Endodermal cell (in vitro differentiated cells): ENCODE data around the gene CHCHD4. TPM values are rescaled to one million over a fixed set of nuclear protein-coding genes. Genes with fewer than 3 reads are reported as not detected.

Source experiments
- DNase-seq: peaks from one replicate; pipeline ENCODE4 v3.0.0-alpha.2; 2017
- H3K27ac ChIP-seq: 2 replicates; pipeline ENCODE4 v1.5.1; 2013; ENCODE audit warnings: mild to moderate bottlenecking, low read depth, low read length, moderate library complexity
- H3K27me3 ChIP-seq: 2 replicates; pipeline ENCODE4 v1.6.1; 2013; ENCODE audit warnings: mild to moderate bottlenecking, low read length, moderate library complexity; ENCODE audit not compliant: insufficient read depth, control insufficient read depth, poor library complexity, severe bottlenecking
- H3K36me3 ChIP-seq: 2 replicates; pipeline ENCODE4 v1.7.0; 2013; ENCODE audit warnings: mild to moderate bottlenecking, low read length, moderate library complexity; ENCODE audit not compliant: control insufficient read depth, insufficient read depth
- H3K4me1 ChIP-seq: one replicate; pipeline ENCODE4 v1.7.0; 2013; ENCODE audit warnings: low read length; ENCODE audit not compliant: control insufficient read depth, insufficient read depth
- H3K4me3 ChIP-seq: 2 replicates; pipeline ENCODE4 v1.5.1; 2013; ENCODE audit warnings: mild to moderate bottlenecking, low read length, moderate library complexity
- H3K9ac ChIP-seq: 2 replicates; pipeline ENCODE4 v1.6.1; 2013; ENCODE audit warnings: mild to moderate bottlenecking, low read length, moderate library complexity; ENCODE audit not compliant: poor library complexity, severe bottlenecking; ENCODE audit errors: extremely low read depth
- H3K9me3 ChIP-seq: 2 replicates; pipeline ENCODE4 v1.6.1; 2013; ENCODE audit warnings: mild to moderate bottlenecking, low read length, moderate library complexity; ENCODE audit not compliant: control insufficient read depth
- H3K27ac Mint-ChIP-seq: 2 replicates; pipeline ENCODE4 v1.8.0; 2020; ENCODE audit warnings: mixed read lengths
- H3K27me3 Mint-ChIP-seq: 2 replicates; pipeline ENCODE4 v1.8.0; 2021; ENCODE audit warnings: mild to moderate bottlenecking, mixed read lengths; ENCODE audit not compliant: insufficient read depth
- H3K36me3 Mint-ChIP-seq: 2 replicates; pipeline ENCODE4 v1.8.0; 2020; ENCODE audit warnings: low read depth, mixed read lengths
- H3K4me1 Mint-ChIP-seq: 2 replicates; pipeline ENCODE4 v1.8.0; 2020; ENCODE audit warnings: mixed read lengths
- H3K4me3 Mint-ChIP-seq: 2 replicates; pipeline ENCODE4 v1.8.0; 2020; ENCODE audit warnings: mild to moderate bottlenecking, moderate library complexity, mixed read lengths
- H3K9me3 Mint-ChIP-seq: 2 replicates; pipeline ENCODE4 v1.8.0; 2020; ENCODE audit warnings: mild to moderate bottlenecking, mixed read lengths
- CTCF ChIP-seq: fragments of 200-600 bp; sonication (generic); conservative IDR thresholded peaks from 2 replicates; pipeline ENCODE4 v1.5.0; 2021; ENCODE audit warnings: antibody characterized with exemption, mild to moderate bottlenecking
- WGBS, 2 experiments: methylation state at CpG; one replicate each; pipeline versions ENCODE4 v1.1.5 to v1.1.7; 2013; ENCODE audit warnings: missing lambda C conversion rate in 2 of 2, mixed read lengths in 1 of 2; ENCODE audit not compliant: insufficient coverage in 1 of 2, insufficient read length in 1 of 2; 5-methylcytosine and 5-hydroxymethylcytosine counted together
- long read RNA-seq, 4 experiments: library from polyadenylated mRNA in 2 of 4; library from RNA in 1 of 4; library from capped mRNA in 1 of 4; stranded (forward) in 3 of 4; unstranded in 1 of 4; transcript quantifications; one replicate each; pipeline ENCODE4 v2.0.0, GENCODE V29; 2020 to 2021; ENCODE audit warnings: inconsistent platforms in 1 of 4
- polyA plus RNA-seq, 2 experiments: library from polyadenylated mRNA; stranded (reverse); fragments of 50-300 nt; gene quantifications; one replicate each; pipeline ENCODE4 v1.2.3, GENCODE V29; 2013
- total RNA-seq, 2 donors: library from RNA; stranded (reverse); fragmentation: NEBNext Ultra II Directional in 1 of 2; extraction: Animal tissue kit (Norgen Biotek cat#: 25700) in 1 of 2; gene quantifications; 2 replicates in 1 of 2; 3 replicates in 1 of 2; pipeline ENCODE4 v1.2.1, GENCODE V29; 2021

CHCHD4 gene
- total RNA-seq = 10 to 100 TPM; 16.2 to 20.5 TPM
- polyA plus RNA-seq (2013, experiment 1 of 2) = 16.4 TPM
- 14.7 TPM for polyA plus RNA-seq (2013, experiment 2 of 2)
- long read RNA-seq, experiment 1, transcript CHCHD4-202 (3 exons, 1,405 nt) = major isoform, 18 of 21 reads
- long read RNA-seq, experiment 1, partial matches to known transcripts = 0 of 21 reads
- long read RNA-seq, experiment 1, other reads (novel, unspliced or antisense) = 3 of 21 reads
- long read RNA-seq, experiment 2, transcript CHCHD4-202 (3 exons, 1,405 nt) = major isoform, 41 of 46 reads
- long read RNA-seq, experiment 2, partial matches to known transcripts = 1 of 46 reads
- long read RNA-seq, experiment 2, other reads (novel, unspliced or antisense) = 3 of 46 reads
- long read RNA-seq, experiment 3, transcript CHCHD4-201 (4 exons, 1,603 nt) = minor isoform, 6 of 32 reads
- long read RNA-seq, experiment 3, transcript CHCHD4-202 (3 exons, 1,405 nt) = major isoform, 26 of 32 reads
- long read RNA-seq, experiment 3, partial matches to known transcripts = 0 of 32 reads
- long read RNA-seq, experiment 3, other reads (novel, unspliced or antisense) = 0 of 32 reads
- long read RNA-seq, experiment 4, transcript CHCHD4-202 (3 exons, 1,405 nt) = major isoform, 79 of 83 reads
- long read RNA-seq, experiment 4, partial matches to known transcripts = 0 of 83 reads
- long read RNA-seq, experiment 4, other reads (novel, unspliced or antisense) = 1 of 83 reads

GRCh38 chr3:14124615-14125192 lies at the start of gene CHCHD4, which contains the start of gene TMEM43:
Gene CHCHD4 (minus strand): TSS chr3:14124870. CDS start chr3:14124676, 194 bp downstream.
Gene TMEM43 (plus strand): TSS chr3:14125052. CDS start chr3:14125194, 142 bp downstream.
- DNase-seq = peak; percentile 99
- H3K4me1 Mint-ChIP-seq = peaks cover 19% of the 10 kb centered on the region
- peak within 1 kb of the TSS; percentile 89 for H3K9ac ChIP-seq
- TF ChIP-seq CTCF = no peak
- peaks cover 54% of the 10 kb centered on the region for H3K36me3 Mint-ChIP-seq
- H3K36me3 ChIP-seq = peaks cover 62% of the 10 kb centered on the region
- peaks cover 4% of the 10 kb centered on the region for H3K4me1 ChIP-seq
- H3K27me3 ChIP-seq = no peaks in the 10 kb centered on the region
- no peaks in the 10 kb centered on the region for H3K27me3 Mint-ChIP-seq
- 0 to 1% methylated on average over 31 to 55 of the region's 55 CpGs for WGBS, 2 experiments
- peaks cover 37% of the 10 kb centered on the region for H3K9me3 ChIP-seq
- peak within 1 kb of the TSS; percentile 92 for H3K27ac Mint-ChIP-seq
- H3K27ac ChIP-seq = peak within 1 kb of the TSS; percentile 84
- H3K4me3 Mint-ChIP-seq = peak within 1 kb of the TSS; percentile 93
- H3K4me3 ChIP-seq = peak within 1 kb of the TSS; percentile 92
- peaks cover 16% of the 10 kb centered on the region for H3K9me3 Mint-ChIP-seq

GRCh38 chr3:14172496-14172895 lies 47.8 kb upstream of the CHCHD4 start:
- H3K36me3 Mint-ChIP-seq = peaks cover 42% of the 10 kb centered on the region
- Histone ChIP-seq H3K9ac (no peak overlapping the region), H3K36me3 (peaks cover 40% of the 10 kb centered on the region), H3K9me3 (no peaks in the 10 kb centered on the region), H3K27me3 (no peaks in the 10 kb centered on the region), H3K4me3 (no peak overlapping the region), H3K27ac (no peak overlapping the region), H3K4me1 (no peaks in the 10 kb centered on the region)
- no peaks in the 10 kb centered on the region for H3K9me3 Mint-ChIP-seq
- H3K27ac Mint-ChIP-seq = no peak overlapping the region
- no peak overlapping the region for H3K4me3 Mint-ChIP-seq
- no peak for TF ChIP-seq CTCF
- peaks cover 28% of the 10 kb centered on the region for H3K4me1 Mint-ChIP-seq
- WGBS, 2 experiments = 96% methylated on average over 5 of the region's 5 CpGs
- DNase-seq = no peak
- H3K27me3 Mint-ChIP-seq = no peaks in the 10 kb centered on the region

- H3K4me3 Mint-ChIP-seq = no peak overlapping the region
- H3K4me1 Mint-ChIP-seq = peaks cover 18% of the 10 kb centered on the region
- Histone ChIP-seq H3K4me1 (no peaks in the 10 kb centered on the region), H3K27ac (no peak overlapping the region), H3K9ac (no peak overlapping the region), H3K9me3 (no peaks in the 10 kb centered on the region), H3K27me3 (no peaks in the 10 kb centered on the region), H3K4me3 (no peak overlapping the region), H3K36me3 (peaks cover 50% of the 10 kb centered on the region)
- no peaks in the 10 kb centered on the region for H3K27me3 Mint-ChIP-seq
- no peaks in the 10 kb centered on the region for H3K9me3 Mint-ChIP-seq
- H3K36me3 Mint-ChIP-seq = peaks cover 60% of the 10 kb centered on the region
- H3K27ac Mint-ChIP-seq = no peak overlapping the region
- no peak for DNase-seq
- 80 to 90% methylated on average over 1 to 2 of the region's 2 CpGs for WGBS, 2 experiments
- no peak for TF ChIP-seq CTCF
Measured at GRCh38 chr3:14170531-14171159, 46.0 kb upstream of the CHCHD4 start.
